Activated gamma-delta T cell (primary cell): ENCODE measurements around the gene SLC27A2.

Source experiments
- DNase-seq: peaks from one replicate; lab custom pipeline; 2025; lab: John Stamatoyannopoulos, UW

The SLC27A2 gene

GRCh38 chr15:50241684-50242450 is 59.9 kb downstream of the SLC27A2 start:
- no peak for DNase-seq

- no peak for DNase-seq
Measured at GRCh38 chr15:50244153-50244552, 62.2 kb downstream of the SLC27A2 start.

- DNase-seq = no peak
Measured at GRCh38 chr15:50244959-50245624, 63.1 kb downstream of the SLC27A2 start.

- DNase-seq = no peak
Measured at GRCh38 chr15:50246631-50247030, 64.6 kb downstream of the SLC27A2 start.

- no peak for DNase-seq
Measured at GRCh38 chr15:50247819-50248655, 66.0 kb downstream of the SLC27A2 start.

- DNase-seq = no peak
Measured at GRCh38 chr15:50248994-50249582, 67.1 kb downstream of the SLC27A2 start.

GRCh38 chr15:50249704-50250103 is 67.7 kb downstream of the SLC27A2 start:
- DNase-seq = no peak

- no peak for DNase-seq
Measured at GRCh38 chr15:50250760-50251394, 68.9 kb downstream of the SLC27A2 start.

- no peak for DNase-seq
Measured at GRCh38 chr15:50251638-50252182, 69.7 kb downstream of the SLC27A2 start.

GRCh38 chr15:50252556-50252955 is 70.6 kb downstream of the SLC27A2 start:
- no peak for DNase-seq

- no peak for DNase-seq
Measured at GRCh38 chr15:50256188-50257041, 74.4 kb downstream of the SLC27A2 start.

GRCh38 chr15:50257332-50257731 is 75.3 kb downstream of the SLC27A2 start:
- no peak for DNase-seq

- no peak for DNase-seq
Measured at GRCh38 chr15:50257924-50258323, 75.9 kb downstream of the SLC27A2 start.

- no peak for DNase-seq
Measured at GRCh38 chr15:50259276-50259675, 77.3 kb downstream of the SLC27A2 start.

GRCh38 chr15:50260969-50261496 is 79.0 kb downstream of the SLC27A2 start:
- DNase-seq = no peak

GRCh38 chr15:50261981-50262380 is 80.0 kb downstream of the SLC27A2 start:
- DNase-seq = no peak

- peak; percentile 24 for DNase-seq
Measured at GRCh38 chr15:50262533-50262932, 80.5 kb downstream of the SLC27A2 start.

- no peak for DNase-seq
Measured at GRCh38 chr15:50265620-50266019, 83.6 kb downstream of the SLC27A2 start, which contains the start of gene HDC. TSS of gene HDC (minus strand) at chr15:50265726. CDS start at chr15:50265623, 103 bp downstream.

GRCh38 chr15:50267577-50267976 is 85.6 kb downstream of the SLC27A2 start:
- no peak for DNase-seq

- no peak for DNase-seq
Measured at GRCh38 chr15:50275091-50275490, 93.1 kb downstream of the SLC27A2 start.
